NCI-H446 treated with DMSO at 0.1 percent for 48 hours (cell line): ENCODE measurements around the gene PRICKLE2.

Experiments
- DNase-seq: peaks from one replicate; lab custom pipeline; 2025; lab: John Stamatoyannopoulos, UW

Gene PRICKLE2

GRCh38 chr3:64133987-64134386 is 91.3 kb downstream of the PRICKLE2 start:
- DNase-seq: no peak

GRCh38 chr3:64133272-64133671 is 92.0 kb downstream of the PRICKLE2 start:
- DNase-seq: no peak

- DNase-seq: no peak
Observed at GRCh38 chr3:64131725-64132469, 93.4 kb downstream of the PRICKLE2 start.

GRCh38 chr3:64130436-64130835 is 94.8 kb downstream of the PRICKLE2 start:
- no peak for DNase-seq

GRCh38 chr3:64129581-64129980 is 95.7 kb downstream of the PRICKLE2 start:
- DNase-seq: no peak

GRCh38 chr3:64129106-64129505 is 96.2 kb downstream of the PRICKLE2 start:
- DNase-seq: no peak

GRCh38 chr3:64125561-64125960 is 99.7 kb downstream of the PRICKLE2 start:
- no peak for DNase-seq

- DNase-seq: no peak
Observed at GRCh38 chr3:64123931-64124330, 101.3 kb downstream of the PRICKLE2 start.

GRCh38 chr3:64122476-64122875 is 102.8 kb downstream of the PRICKLE2 start:
- no peak for DNase-seq

- no peak for DNase-seq
Observed at GRCh38 chr3:64121750-64122311, 103.4 kb downstream of the PRICKLE2 start.

GRCh38 chr3:64120876-64121275 is 104.4 kb downstream of the PRICKLE2 start:
- no peak for DNase-seq

- DNase-seq: no peak
Observed at GRCh38 chr3:64117483-64117882, 107.8 kb downstream of the PRICKLE2 start.

- DNase-seq: no peak
Observed at GRCh38 chr3:64114651-64115050, 110.6 kb downstream of the PRICKLE2 start.

- DNase-seq: no peak
Observed at GRCh38 chr3:64111872-64112271, 113.4 kb downstream of the PRICKLE2 start.

- DNase-seq: no peak
Observed at GRCh38 chr3:64111083-64111482, 114.2 kb downstream of the PRICKLE2 start.

GRCh38 chr3:64110071-64110470 is 115.2 kb downstream of the PRICKLE2 start:
- DNase-seq: no peak

GRCh38 chr3:64109438-64109837 is 115.8 kb downstream of the PRICKLE2 start:
- no peak for DNase-seq

- no peak for DNase-seq
Observed at GRCh38 chr3:64108784-64109317, 116.4 kb downstream of the PRICKLE2 start.

GRCh38 chr3:64108231-64108630 is 117.0 kb downstream of the PRICKLE2 start:
- no peak for DNase-seq

- no peak for DNase-seq
Observed at GRCh38 chr3:64107190-64107589, 118.1 kb downstream of the PRICKLE2 start.

- DNase-seq: no peak
Observed at GRCh38 chr3:64105816-64106215, 119.5 kb downstream of the PRICKLE2 start.

GRCh38 chr3:64104691-64105111 is 120.6 kb downstream of the PRICKLE2 start:
- no peak for DNase-seq

GRCh38 chr3:64104006-64104405 is 121.3 kb downstream of the PRICKLE2 start:
- DNase-seq: no peak

GRCh38 chr3:64103131-64103530 is 122.1 kb downstream of the PRICKLE2 start:
- DNase-seq: no peak
